ENCODE results near the gene PIK3R3. TPM values are rescaled to one million over a fixed set of nuclear protein-coding genes. Genes with fewer than 3 reads are reported as not detected.

The PIK3R3 gene
- total RNA-seq, 1 experiment from 2014 or later = 9.0 TPM

- TF ChIP-seq, protein P1, sequence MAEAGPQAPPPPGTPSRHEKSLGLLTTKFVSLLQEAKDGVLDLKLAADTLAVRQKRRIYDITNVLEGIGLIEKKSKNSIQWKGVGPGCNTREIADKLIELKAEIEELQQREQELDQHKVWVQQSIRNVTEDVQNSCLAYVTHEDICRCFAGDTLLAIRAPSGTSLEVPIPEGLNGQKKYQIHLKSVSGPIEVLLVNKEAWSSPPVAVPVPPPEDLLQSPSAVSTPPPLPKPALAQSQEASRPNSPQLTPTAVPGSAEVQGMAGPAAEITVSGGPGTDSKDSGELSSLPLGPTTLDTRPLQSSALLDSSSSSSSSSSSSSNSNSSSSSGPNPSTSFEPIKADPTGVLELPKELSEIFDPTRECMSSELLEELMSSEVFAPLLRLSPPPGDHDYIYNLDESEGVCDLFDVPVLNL (CRISPR knock-in tag; IDR thresholded peaks at IDR 0.05; ENCODE audit: borderline replicate concordance, low read depth) = no peak
- no peak for TF ChIP-seq FOXP1 (CRISPR knock-in tag; IDR thresholded peaks at IDR 0.05; ENCODE audit: borderline replicate concordance)
Observed at GRCh38 chr1:46102769-46103476, 29.5 kb downstream of the PIK3R3 start (continued).

DNA sequence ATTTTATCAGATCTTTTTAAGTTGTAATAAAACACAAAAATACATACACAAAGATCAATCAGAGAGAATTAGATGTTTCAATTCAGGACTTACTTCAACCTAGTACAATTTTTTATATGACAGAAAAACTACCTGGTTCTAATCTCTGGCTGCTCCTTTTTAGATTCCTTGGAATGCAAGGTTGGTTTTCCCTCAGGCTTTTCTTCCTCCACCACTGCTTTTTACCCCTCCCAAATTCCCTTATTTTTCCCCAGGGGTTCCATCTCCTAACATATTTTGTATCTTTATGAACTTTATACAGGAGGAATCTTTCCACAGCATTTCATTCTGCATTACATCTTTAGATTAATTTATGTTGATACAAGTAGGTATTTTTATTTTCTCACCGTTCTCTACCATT is 33.2 kb downstream of the PIK3R3 start:
- no peak overlapping the region for H3K27ac Mint-ChIP-seq
- TF ChIP-seq SOX15 (CRISPR knock-in tag; IDR thresholded peaks at IDR 0.05) (no peak), ZNF317 (CRISPR knock-in tag; IDR thresholded peaks at IDR 0.05; ENCODE audit: borderline replicate concordance, low read depth) (no peak)

DNA sequence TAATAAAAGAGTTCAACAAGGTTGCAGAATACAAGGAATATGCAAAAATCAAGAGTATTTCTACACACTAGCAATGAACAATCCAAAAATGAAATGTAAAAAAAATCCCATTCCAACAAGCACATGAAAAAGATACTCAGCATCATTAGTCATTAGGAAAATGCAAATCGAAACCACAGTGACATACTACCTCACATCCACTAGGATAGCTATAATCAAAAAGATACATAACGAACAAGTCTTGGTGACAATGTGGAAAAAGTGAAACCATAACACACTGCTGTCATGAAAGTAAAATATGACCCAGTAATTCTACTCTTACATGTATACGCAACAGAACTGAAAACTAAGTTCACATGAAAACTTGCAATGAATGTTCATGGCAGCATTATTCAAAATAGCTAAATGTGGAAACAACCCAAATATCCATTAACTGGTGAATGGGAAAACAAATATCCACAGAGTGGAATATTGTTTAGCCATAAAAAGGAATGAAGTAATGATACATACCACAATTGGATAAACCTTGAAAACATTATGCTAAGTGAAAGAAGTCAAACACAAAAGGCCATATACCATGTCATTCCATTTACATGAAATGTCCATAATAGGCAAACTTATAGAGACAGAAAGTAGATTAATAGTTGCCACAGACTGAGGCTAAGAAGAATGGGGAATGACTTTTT is 34.3 kb downstream of the PIK3R3 start:
- TF ChIP-seq CREB1 (CRISPR knock-in tag; IDR thresholded peaks at IDR 0.05) = no peak
- TF ChIP-seq ZNF671 (CRISPR knock-in tag; IDR thresholded peaks at IDR 0.05) = no peak
- no peak for TF ChIP-seq HMGXB4 (CRISPR knock-in tag; IDR thresholded peaks at IDR 0.05)
- no peak for TF ChIP-seq RORB (CRISPR knock-in tag; IDR thresholded peaks at IDR 0.05)
- TF ChIP-seq ZNF138 (CRISPR knock-in tag; conservative IDR thresholded peaks at IDR 0.05) = no peak
- TF ChIP-seq ZNF512 (CRISPR knock-in tag; IDR thresholded peaks at IDR 0.05; ENCODE audit: borderline replicate concordance) = no peak
- Mint-ChIP-seq H3K4me3 (no peak overlapping the region), H3K27ac (no peak overlapping the region), H3K36me3 (peaks cover 7% of the 10 kb centered on the region), H3K4me1 (no peaks in the 10 kb centered on the region), H3K9me3 (peaks cover 34% of the 10 kb centered on the region), H3K27me3 (ENCODE audit: low read depth) (no peaks in the 10 kb centered on the region)
- DNase-seq (ENCODE audit: low spot score) (no peak), ATAC-seq (no peak)
- POLR2A ChIA-PET = no interaction called here
- CTCF ChIA-PET = interaction anchor here (1.0 kb wide), 1 partner anchor 54 kb away, joined by 3 read pairs; no protein-coding TSS in a partner anchor

More for the DNA sequence above, 33.2 kb downstream of the PIK3R3 start:
- Mint-ChIP-seq H3K27me3 (ENCODE audit: low read depth) (no peaks in the 10 kb centered on the region), H3K9me3 (peaks cover 34% of the 10 kb centered on the region), H3K36me3 (peaks cover 7% of the 10 kb centered on the region), H3K4me1 (no peaks in the 10 kb centered on the region), H3K4me3 (no peak overlapping the region)
- CTCF ChIA-PET = no interaction called here
- POLR2A ChIA-PET = no interaction called here
- no peak for ATAC-seq
- no peak for DNase-seq (ENCODE audit: low spot score)

DNA sequence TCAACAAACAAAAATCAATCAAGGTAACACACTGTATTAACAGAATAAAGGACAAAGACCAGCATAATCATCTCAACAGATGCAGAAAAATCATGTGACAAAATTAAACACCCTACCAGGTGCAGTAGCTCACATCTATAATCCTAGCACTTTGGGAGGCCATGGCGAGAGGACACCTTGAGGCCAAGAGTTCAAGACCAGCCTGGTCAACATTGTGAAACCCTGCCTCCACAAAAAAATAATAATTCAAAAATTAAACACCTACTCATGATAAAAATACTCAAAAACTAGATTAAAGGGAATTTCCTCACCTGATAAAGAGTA is 35.3 kb downstream of the PIK3R3 start:
- ATAC-seq (no peak), DNase-seq (ENCODE audit: low spot score) (no peak)
- POLR2A ChIA-PET = no interaction called here
- Mint-ChIP-seq H3K36me3 (peaks cover 7% of the 10 kb centered on the region), H3K27ac (0 out of 2 replicates have a peak overlapping the region, but pooled peaks have one; percentile 11), H3K27me3 (ENCODE audit: low read depth) (no peaks in the 10 kb centered on the region), H3K4me3 (no peak overlapping the region), H3K4me1 (no peaks in the 10 kb centered on the region), H3K9me3 (peaks cover 34% of the 10 kb centered on the region)
- CTCF ChIA-PET = no interaction called here
- TF ChIP-seq NR2C2 (CRISPR knock-in tag; IDR thresholded peaks at IDR 0.05) = no peak
- TF ChIP-seq GABPB1 (CRISPR knock-in tag; IDR thresholded peaks at IDR 0.05) = no peak
- TF ChIP-seq ZNF425 (CRISPR knock-in tag; conservative IDR thresholded peaks at IDR 0.05) = no peak

Measured in WTC11 (cell line).